NCI-H2029 treated with DMSO at 0.1 percent for 48 hours (cell line): ENCODE measurements around the gene FGFR3.
"Not testable (repeated sequence)": the region's sequence is repeated elsewhere in the genome, so short reads cannot be mapped to it uniquely, and the experiment has no call there.

Experiments used
- DNase-seq: peaks from one replicate; lab custom pipeline; 2025; lab: John Stamatoyannopoulos, UW

The FGFR3 gene

DNA sequence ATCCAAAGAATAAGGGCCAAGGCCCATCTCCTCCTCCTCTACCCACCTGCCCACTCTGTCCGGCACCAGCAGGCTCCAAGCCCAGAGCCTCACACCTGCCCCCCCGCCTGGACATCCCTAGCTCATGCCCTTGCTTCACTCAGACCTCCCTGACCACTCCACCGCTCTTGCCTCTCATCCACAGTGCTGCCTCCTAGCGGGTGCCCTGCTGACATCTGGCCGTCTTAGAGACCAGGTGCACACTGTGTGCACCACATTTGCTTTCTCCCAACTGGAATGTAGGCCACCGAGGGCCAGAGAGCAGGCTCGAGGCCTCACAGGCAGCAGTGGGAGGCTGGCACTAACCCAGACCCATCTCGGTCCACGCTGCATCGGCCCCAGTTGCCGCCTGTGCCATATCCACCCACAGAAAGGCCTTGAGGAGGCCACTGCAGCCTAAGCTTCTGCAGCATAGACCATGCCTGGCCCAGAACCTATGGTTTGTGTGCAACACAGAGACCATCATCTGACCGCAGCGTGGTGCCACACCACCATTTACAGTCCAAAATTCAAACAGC lies 49.3 kb downstream of the FGFR3 start:
- DNase-seq = no peak

DNA sequence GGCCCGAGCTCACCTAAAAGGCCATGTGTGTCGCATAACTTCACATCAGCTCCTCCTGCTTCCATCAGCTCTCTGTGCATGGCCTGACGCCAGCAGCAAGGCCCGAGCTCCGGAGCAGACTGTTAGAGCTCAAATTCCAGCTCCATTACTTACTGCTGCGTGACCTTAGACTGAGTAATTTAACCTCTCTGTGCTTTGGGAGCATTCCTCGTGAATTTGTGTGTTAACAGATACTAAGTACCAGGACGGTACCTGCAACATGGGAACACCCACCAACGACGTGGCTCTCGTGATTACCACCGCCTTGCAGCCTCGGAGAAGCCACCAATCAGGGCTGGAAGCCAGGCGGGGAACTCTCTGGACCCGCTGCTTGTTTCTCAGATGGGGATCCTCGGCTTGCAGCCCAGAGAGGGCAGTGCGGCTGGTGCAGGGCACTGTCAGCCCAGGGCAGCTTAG lies 49.9 kb downstream of the FGFR3 start:
- no peak for DNase-seq

DNA sequence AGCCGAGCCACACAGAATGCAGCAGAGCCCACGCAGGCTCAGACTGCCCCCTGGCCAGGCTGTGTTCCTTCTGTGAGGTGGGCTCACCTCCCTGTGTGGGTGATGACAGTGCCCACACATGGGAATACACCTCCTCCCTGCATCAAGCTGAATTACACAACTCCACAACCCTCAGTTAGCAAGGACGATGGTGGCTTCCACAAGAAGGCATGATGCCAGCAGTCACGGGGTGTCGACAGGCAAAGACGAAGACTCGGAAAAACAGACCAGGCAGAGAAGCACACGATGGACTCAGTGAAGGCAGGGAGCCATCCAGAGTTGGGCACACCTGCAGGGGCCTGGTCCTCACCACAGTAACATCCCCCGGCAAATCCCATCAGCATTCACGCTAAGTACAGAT lies 50.8 kb downstream of the FGFR3 start:
- no peak for DNase-seq

DNA sequence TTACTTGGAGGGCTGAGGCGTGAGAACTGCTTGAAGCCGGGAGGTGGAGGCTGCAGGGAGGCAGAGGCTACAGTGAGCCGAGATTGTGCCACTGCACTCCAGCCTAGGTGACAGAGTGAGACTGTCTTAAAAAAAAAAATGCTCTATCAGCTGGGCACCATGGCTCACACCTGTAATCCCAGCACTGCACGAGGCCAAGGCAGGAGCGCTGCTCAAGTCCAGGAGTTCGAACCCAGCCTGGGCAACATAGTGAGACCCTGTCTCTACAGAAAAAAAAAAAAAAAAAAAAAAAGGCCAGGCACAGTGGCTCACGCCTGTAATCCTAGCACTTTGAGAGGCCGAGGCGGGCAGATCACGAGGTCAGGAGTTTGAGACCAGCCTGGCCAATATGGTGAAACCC lies 51.5 kb downstream of the FGFR3 start:
- not testable (repeated sequence) for DNase-seq

DNA sequence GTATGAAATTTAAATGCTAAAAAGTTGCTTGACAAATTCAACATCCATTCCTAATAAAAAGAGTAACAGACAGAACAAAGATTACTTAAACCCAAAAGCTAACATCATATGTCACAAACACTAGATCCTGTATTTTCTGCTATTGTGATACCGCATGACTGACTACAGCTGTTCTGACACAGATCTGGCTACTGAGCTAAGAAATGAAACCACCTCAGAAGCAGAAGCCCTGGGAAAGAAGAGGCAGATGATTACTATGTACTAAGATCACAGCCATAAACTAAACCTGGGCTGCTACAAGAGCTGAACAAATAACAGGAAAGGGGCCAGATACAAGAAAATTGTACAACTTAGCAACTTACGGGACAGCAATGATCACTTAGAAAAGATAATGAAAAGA lies 53.5 kb downstream of the FGFR3 start:
- DNase-seq = no peak

DNA sequence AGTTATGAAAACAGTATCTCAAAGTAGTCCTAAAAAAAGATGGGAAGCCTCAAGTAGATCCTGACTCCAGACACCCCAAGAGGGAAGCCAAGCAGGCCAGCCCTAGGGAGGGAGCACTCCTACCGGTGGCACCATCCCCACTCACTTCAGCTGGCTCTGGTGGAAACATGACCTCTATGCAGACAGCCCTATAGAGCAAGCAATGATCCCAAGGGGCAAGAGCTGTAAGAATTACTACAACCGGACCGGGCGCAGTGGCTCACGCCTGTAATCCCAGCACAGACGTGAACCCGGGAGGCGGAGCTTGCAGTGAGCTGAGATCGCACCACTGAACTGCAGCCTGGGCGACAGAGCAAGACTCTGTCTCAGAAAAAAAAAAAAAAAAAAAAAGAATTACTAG lies 57.2 kb downstream of the FGFR3 start:
- DNase-seq = no peak

DNA sequence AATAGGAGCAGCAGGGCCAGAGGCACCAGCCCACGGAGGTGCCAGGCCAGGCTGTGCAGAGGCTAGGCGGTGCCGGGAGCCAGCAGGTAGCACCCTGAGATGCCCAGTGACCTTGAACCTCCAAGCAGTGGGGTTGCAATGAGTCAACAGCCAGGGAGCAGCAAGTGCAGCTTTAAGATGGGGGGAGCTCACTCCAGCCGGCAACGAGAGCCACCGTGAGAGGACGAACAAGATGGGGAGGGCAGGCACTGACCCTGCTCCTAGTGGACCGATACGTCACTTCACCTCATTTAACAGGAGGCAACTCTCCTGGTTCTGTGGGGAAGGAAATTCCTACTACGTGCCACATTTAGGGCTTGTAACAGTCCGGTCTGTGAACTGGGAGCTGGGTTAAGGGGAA lies 58.1 kb downstream of the FGFR3 start:
- no peak for DNase-seq

DNA sequence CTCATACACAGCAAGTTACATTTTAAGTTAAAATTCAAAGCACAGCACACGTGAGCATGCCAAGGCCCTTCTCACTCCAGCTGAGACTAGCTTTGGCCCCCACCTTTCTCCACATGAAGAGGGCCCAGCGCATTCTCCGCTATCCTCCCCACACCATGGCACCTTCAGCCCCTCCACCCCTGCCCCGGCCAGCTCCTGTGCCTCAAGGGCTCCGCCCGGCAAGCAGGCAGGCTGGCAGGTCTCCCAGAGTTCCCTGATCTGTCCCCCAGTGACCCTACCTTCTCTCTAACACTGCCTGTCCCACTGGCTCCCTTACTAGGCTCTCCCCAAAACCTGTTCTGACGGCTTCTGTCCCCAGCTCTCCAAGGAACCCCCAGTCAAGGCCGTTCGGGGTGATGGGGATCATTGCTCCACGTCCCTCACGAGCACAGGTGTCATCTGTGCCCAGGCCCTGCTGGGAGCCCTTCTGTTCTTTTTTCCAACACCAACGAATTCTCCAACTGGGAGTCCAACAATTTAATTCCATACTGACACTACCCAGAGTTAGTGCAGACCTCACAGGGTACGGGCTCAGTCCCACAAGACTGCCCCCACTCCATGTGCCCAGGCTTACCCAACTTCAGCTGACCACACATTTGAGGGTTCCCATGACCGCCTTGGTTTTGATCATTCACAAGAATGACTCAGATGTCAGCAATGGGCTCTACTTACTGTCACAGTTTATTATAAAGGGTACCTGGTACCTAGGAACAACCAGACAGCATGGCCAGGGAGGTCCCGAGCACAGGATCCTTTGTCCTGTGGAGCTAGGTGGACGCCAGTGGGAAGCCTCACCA lies 58.7 kb downstream of the FGFR3 start:
- no peak for DNase-seq

DNA sequence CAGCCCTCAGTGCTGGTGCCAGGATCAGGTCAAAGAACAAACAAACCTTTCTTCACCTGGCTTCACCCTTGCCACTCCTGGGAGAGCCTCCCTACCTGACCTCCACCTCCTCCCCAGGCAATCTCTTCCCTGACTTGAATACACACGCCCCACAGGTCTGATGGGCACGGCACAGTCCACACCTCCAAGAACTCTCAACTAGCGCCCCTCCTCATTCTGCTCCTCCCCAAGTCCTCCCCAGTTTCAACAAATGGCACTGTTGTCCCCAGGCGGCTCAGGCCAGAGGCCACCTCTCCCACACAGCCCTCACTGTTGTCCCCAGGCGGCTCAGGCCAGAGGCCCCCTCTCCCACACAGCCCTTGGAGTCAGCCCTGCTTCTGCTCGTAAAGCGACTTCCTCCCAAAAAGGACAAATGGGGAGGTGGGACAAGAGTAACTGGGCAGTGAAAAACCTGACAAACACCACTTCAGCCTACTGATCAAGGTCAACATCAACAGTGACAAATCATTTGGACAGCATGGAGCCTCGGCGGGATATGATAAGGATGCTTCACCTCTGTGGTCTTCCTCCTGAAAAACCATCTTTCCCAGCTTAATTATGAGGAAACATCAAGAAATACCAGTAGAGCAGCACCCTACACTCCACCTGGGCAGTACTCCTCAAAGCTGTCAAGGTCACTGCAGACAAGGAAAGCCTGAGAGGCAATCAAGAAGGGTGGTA lies 60.0 kb downstream of the FGFR3 start:
- no peak for DNase-seq

DNA sequence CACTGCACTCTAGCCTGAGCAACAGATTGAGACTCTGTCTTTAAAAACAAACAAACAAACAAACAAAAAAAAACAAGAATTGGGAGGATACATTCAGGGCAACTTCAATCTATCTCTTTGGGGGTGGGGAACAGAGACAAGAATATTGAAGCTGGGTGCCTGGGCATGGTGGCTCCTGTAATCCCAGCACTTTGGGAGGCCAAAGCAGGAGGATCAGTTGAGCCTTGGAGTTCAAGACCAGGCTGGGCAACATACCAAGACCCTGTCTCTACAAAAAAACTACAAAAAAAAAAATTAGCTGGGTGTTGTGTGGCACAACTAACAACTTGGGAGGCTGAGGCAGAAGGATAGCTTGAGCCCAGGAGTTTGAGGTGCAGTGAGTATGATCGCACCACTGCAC lies 61.7 kb downstream of the FGFR3 start:
- DNase-seq = no peak

DNA sequence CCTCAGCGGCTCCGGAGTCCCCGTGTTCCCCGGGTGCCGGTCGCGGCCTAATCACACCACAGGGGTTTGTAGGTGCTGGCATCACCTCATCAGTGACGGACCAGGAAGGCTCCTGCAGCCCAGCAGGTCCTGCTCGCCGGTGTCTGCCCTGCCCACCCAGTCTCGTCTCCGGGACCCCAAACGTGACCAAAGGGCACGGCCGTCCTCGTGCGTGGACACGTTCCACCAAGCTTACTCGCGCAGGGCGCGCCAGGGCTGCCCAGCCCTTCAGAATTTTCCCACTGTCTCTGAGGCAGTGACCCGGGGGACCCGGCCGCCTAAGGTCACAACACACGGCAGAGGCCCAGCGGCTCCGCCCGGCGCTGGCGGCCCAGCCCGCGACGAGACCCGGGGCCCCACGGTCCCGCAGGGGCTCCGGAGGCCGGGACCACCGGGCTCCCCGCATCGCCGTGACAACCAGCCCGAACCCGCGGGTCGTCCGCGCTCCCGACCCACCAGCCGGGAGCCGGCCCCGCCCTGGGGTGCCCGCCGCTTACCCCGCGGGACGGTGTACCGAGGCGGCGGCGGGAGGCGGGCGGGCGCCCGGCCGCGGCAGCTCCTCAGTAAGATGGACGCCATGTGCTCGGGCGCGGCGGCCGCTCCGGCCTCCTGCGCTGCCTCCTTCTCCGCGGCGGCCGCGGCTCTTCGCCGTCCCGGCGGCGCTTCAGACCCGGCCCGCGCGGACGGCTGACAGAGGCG lies 62.4 kb downstream of the FGFR3 start:
- no peak for DNase-seq

DNA sequence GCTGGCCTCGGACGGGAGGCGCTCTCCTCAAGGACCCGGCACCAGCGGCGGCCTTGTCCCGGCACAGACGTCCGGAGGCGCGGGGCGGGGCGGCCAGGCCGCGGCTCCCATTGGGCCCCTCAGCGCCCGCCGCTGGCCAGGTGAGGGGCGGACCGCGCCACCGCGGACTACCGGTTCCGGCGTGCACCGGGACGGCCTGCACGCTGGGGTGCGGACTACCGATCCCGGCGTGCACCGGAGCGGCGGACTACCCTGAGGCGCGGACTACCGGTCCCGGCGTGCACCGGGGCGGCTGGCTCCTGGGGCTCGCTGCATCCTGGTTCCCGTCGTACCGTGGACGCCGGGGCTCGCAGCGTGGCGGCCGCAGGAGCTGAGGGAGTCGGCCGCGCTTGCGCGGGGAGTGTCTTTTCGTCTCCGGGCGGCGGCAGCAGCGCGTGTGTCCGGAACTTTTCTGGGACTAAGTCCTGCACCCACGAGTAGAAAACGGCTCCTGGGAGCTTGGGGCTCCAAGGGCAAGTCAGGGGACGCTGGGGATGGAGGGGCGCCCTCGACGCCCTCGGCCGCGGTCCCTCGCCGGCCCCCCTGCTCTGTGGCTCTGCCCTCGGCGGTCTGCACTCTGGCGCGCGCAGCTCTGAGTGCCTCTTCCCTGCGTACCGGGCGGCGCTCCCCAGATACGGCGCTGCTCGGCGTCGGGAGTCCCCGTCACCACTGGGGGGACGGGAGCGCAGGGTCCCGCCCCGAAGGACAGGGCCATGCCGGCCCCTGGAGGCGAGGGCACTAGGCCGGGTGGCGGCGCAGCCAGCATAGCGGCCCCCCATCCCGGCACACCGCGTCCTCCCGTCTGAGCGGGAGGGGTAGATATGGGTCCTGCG lies 63.2 kb downstream of the FGFR3 start, which contains the start of gene LETM1:
TSS of gene LETM1 (minus strand) at position 86 of the 872 bp plus-strand sequence. CDS start 206 bp downstream, outside the sequence.
- DNase-seq = peak; percentile 69

DNA sequence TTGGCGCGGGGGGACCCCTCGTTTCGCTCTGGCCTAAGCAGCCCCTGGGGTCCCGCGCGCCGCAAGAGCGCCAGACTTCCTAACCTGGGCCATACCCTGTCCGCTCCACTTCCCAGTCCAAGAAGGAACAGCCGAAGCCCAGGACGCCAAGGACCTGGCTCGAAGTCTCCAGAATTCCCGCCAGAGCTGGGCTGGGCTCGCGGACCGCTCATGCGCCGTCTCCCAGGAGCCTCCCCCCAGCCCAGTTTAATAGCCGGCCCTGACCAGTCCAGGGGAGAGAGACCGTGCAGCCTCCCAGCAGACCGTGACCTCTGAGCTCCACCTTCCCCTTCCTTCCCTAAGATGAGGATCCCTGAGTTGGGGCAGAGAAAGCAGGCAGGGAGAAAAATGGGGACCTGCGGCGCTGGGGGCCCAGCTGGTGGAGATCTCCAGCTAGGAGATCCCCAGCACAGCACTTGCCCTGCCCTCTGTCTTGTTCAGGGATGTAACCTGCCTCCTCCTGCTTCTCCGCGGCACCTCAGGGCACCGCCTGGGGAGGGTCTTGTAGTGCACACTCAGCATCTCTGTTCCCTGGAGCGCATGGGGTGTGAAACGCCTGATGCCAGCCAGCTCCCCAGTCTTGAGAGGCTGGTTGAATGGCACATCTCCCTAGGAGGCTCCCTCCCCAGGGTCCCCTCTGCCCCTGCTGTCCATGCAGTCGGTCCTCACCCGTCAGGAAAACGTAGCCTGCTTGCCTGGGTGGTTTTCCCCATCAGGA lies 64.0 kb downstream of the FGFR3 start:
- DNase-seq = no peak

DNA sequence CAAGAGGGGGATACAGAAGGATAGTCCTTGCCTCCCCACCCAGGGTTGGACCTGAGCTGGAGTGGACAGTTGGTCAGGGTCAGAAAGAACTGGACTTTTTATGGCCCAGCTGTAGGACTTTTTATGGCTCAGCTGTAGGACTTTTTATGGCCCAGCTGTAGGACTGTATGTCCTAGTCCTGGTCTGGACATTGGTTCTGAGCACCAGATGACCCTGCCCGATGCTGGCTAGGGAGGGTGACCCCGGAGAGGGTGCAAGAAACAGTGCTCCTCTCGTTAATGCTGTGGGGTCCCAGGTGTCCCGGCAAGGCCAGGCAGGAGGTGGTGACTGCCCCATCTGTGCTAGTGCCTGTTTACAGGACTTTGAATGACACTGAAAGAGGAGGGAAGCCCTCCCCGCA lies 64.8 kb downstream of the FGFR3 start:
- DNase-seq = no peak
